GM19463 (cell line): ENCODE data around the gene SHMT1.
"Not testable (repeated sequence)": the region's sequence is repeated elsewhere in the genome, so short reads cannot be mapped to it uniquely, and the experiment has no call there.

Source experiments
- ATAC-seq: cut with Tn5 transposase; IDR thresholded peaks from one replicate; pipeline ENCODE4 v1.9.1; 2021; ENCODE audit warnings: mild to moderate bottlenecking, moderate library complexity; ENCODE audit not compliant: unreplicated experiment

The SHMT1 gene

DNA sequence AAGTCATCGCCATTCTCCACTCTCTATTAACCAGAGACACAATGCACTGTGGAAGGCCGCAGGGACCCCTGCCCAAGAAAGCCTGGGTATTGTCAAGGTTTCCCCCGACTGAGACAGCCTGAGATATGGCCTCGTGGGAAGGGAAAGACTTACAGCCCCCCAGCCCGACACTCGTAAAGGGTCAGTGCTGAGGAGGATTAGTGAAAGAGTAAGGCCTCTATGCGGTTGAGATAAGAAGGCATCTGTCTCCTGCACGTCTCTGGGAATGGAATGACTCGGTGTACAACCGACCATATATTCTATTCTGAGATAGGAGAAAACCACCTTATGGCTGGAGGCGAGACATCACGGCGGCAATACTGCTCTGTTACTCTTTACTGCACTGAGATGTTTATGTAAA is 60.1 kb downstream of the SHMT1 start:
- ATAC-seq, result not testable (repeated sequence)

DNA sequence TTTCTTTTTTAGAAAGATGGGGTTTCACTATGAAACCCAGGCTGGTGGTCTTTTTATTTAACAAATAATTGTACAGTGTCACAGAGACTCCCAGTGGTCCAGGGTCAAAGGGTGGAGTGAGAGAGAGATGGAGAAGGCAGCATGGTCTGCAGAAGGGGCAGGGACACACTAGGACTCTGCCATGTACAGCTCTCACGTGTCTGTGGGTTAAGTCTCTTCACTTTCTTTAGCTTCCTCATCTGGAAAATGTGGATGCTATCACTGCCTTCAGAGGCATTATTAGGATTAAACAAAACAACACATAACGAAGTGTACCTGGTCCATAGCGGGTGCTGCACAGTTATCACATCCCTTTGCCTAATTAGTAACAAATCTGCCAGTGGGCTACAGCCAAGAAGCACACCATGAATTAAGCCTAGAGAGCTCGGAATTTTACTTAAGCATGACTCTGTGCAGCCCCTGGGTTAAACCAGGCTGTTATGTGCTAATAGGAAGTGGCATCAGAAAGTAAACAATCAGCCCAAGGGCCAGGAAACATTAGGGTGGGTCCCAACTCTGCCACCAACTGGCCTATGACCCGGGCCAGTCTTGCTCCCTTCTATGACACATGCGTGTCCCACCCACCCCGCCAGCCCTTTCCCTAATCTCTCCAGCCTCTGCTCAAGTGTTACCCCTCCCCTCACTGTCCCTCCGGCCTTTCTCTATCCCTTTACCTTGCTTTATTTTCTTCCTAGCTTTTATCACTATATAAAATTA is 62.4 kb downstream of the SHMT1 start:
- no peak for ATAC-seq

DNA sequence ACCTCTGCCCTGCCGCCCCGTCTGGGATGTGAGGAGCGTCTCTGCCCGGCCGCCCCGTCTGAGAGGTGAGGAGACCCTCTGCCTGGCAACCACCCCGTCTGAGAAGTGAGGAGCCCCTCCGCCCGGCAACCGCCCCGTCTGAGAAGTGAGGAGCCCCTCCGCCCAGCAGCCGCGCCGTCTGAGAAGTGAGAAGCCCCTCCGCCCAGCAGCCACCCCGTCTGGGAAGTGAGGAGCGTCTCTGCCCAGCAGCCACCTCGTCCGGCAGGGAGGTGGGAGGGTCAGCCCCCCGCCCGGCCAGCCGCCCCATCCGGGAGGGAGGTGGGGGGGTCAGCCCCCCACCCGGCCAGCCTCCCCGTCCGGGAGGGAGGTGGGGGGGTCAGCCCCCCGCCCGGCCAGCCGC is 65.3 kb downstream of the SHMT1 start:
- ATAC-seq, result not testable (repeated sequence)

DNA sequence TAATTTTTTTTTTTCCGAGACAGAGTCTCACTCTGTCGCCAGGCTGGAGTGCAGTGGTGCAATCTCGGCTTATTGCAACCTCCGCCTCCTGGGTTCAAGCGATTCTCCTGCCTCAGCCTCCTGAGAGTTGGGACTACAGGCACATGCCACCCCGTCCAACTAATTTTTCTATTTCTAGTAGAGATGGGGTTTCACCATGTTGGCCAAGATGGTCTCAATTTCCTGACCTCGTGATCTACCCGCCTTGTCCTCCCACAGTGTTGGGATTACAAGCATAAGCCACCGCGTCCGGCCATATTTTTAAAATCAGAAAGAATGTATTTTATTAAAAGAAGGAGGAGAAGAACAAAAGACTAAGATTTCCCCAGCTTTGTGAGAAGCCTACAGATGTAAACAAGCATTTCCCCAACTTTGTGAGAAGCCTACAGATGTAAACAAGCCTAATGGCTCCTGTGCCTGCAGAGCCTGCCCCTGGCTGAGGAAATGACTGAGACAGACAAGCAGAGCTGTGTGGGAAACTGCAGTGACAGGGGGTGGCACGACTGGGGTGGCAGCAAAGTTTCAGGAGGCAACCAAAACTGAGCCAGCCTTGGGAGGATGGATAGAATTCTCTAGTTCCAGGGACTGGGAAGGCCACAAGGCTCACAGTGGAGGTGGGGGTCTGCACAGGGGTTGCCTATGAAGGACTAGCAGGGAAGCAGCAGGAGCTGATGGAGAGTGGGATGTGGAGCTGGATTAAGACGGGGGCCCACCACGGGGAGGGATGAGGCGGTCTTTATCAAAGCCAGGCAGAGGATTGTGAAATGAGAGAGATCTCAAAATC is 71.4 kb downstream of the SHMT1 start:
- no peak for ATAC-seq

DNA sequence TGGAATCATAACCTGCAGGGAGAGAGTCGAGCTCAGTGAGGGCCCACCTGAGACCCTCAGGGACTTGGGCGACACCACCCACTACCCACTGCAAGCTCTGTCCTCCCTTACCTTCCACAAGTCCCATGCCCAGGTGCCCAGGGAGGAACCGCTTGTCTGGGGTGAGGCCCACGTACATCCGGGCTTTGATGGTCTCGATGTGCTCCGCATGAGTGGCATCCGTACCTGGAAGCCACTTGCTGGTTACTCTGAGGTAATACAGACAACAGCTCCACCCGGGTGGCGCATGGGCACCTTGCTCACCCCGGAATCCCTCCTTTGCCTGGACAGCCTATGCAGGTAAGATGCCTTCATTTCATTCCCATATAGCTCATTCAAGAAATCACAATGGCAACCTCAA is 78.1 kb downstream of the SHMT1 start:
- ATAC-seq, result no peak

DNA sequence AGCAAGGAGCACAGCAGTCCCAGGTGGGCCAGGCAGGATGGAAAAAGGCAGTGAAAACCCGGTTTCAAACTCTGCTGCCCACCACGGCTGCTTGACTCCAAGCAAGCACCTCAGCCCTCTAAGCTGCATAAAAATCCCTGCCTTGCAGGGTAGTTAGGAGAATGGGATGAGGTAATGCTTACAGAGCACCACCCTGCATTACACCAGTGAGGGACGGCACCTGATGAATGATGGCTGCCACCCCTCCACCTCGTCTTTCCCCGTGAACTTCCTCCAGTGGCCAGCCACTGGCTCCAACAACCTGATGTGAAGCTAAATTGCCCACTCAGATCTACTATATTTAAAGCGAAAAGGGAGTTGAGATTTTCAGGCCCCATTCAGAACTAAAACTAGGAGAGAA is 81.6 kb downstream of the SHMT1 start:
- no peak for ATAC-seq

DNA sequence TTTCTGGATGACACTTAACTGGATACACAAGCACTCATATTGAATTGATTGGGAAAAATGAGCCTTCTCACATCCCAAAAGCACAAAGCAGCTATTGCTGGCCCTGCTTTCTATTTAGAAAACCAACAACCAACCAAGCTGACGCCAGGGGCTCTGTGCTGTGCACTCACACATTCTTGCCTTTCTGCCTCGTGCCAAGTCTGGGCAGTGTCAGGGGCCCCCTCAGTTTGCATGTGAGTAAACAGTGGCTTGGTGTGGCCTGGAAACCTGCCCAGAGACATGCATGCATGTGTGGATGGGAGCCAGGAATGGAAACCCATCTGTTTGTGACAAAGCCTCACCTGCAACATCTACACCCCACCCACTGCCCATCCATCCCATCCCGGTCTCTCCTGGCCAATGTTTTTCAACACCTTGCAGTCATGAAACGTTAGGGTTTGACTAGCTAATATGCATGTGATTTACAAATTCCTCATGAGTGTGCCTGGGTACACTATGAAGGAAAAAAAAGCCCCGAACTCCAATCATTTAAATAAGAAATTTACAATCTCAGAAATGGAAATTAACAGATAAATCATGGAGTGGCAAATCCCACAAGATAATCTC is 82.5 kb downstream of the SHMT1 start:
- no peak for ATAC-seq

DNA sequence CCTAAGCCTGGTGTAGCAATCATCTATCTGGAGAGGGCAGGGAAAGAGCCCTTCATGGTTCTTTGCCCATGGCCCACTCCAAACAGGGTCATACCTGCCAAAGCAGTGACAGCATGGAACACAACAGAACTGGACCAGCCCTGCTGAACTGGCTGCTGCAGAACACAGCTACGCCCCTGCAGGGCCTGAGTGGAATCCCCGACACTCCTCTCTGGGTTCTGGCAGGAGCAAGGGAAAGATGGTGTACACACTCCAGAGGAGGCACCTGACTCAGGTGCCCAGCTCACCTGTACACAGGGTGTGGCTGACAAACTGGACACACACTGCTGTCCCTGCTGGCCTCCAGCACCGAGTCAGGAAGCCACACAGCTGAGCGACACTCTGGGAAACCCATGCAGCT is 83.1 kb downstream of the SHMT1 start:
- ATAC-seq, result no peak

DNA sequence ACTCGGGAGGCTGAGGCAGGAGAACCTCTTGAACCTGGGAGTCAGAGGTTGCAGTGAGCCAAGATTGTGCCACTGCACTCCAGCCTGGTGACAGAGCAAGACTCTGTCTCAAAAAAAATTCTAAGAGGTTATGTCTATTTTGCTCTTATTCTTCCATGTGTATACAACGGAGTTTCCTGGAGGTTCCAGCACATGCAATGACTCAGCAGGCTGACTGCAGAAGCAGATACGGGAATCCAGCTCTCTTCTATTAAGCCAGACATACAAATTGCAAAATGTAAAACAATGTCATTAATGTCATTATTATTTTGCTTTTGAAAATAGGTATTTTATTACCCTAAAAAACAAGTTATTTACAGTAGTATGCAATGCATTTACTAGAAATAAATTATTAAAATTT is 84.5 kb downstream of the SHMT1 start:
- no peak for ATAC-seq
